Neural crest cell (in vitro differentiated cells): Measurements from ENCODE around the gene AFTPH. TPM values are rescaled to one million over a fixed set of nuclear protein-coding genes. Genes with fewer than 3 reads are reported as not detected.

Source experiments
- DNase-seq: peaks from one replicate; pipeline ENCODE4 v3.0.0; 2021; ENCODE audit warnings: low read depth, mixed read lengths, low spot score
- H3K27ac Mint-ChIP-seq: one replicate; pipeline ENCODE4 v1.8.0; 2021; ENCODE audit warnings: mild to moderate bottlenecking, mixed read lengths; ENCODE audit not compliant: unreplicated experiment
- H3K27me3 Mint-ChIP-seq: 2 replicates; pipeline ENCODE4 v1.8.0; 2021; ENCODE audit warnings: low read depth, mild to moderate bottlenecking, mixed read lengths
- H3K36me3 Mint-ChIP-seq: 2 replicates; pipeline ENCODE4 v1.8.0; 2021; ENCODE audit warnings: low read depth, mild to moderate bottlenecking, mixed read lengths
- H3K4me1 Mint-ChIP-seq: 2 replicates; pipeline ENCODE4 v1.8.0; 2021; ENCODE audit warnings: mixed read lengths
- H3K4me3 Mint-ChIP-seq: one replicate; pipeline ENCODE4 v1.8.0; 2021; ENCODE audit warnings: mild to moderate bottlenecking, mixed read lengths
- H3K9me3 Mint-ChIP-seq: 2 replicates; pipeline ENCODE4 v1.8.0; 2021; ENCODE audit warnings: mixed read lengths
- CTCF ChIP-seq: fragments of 200-600 bp; sonication (generic); conservative IDR thresholded peaks from 2 replicates; pipeline ENCODE4 v1.5.0; 2021; ENCODE audit warnings: antibody characterized with exemption, mild to moderate bottlenecking
- microRNA-seq: library from miRNA; unstranded; fragments of <30 nt; microRNA quantifications from one replicate; pipeline ENCODE4, GENCODE V29; 2020
- total RNA-seq: library from RNA; stranded (reverse); gene quantifications from 2 replicates; pipeline ENCODE4 v1.2.1, GENCODE V29; 2021

AFTPH gene
- total RNA-seq, 1 donor from 2014 or later = 17.3 TPM

- H3K4me1 Mint-ChIP-seq = peaks cover 87% of the 10 kb centered on the region
- H3K36me3 Mint-ChIP-seq = peaks cover 15% of the 10 kb centered on the region
- TF ChIP-seq CTCF = no peak
- no peak overlapping the region for H3K27ac Mint-ChIP-seq
- DNase-seq = no peak
- no peak overlapping the region for H3K4me3 Mint-ChIP-seq
- H3K9me3 Mint-ChIP-seq = no peaks in the 10 kb centered on the region
- no peaks in the 10 kb centered on the region for H3K27me3 Mint-ChIP-seq
Observed at GRCh38 chr2:64637931-64638330, 113.8 kb downstream of the AFTPH start.

- no peaks in the 10 kb centered on the region for H3K9me3 Mint-ChIP-seq
- no peak overlapping the region for H3K27ac Mint-ChIP-seq
- H3K27me3 Mint-ChIP-seq = no peaks in the 10 kb centered on the region
- no peak for DNase-seq
- peaks cover 14% of the 10 kb centered on the region for H3K36me3 Mint-ChIP-seq
- TF ChIP-seq CTCF = no peak
- H3K4me1 Mint-ChIP-seq = peaks cover 89% of the 10 kb centered on the region
- H3K4me3 Mint-ChIP-seq = no peak overlapping the region
Observed at GRCh38 chr2:64638502-64639120, 114.5 kb downstream of the AFTPH start.

- Mint-ChIP-seq H3K4me1 (peaks cover 89% of the 10 kb centered on the region), H3K36me3 (peaks cover 9% of the 10 kb centered on the region), H3K9me3 (no peaks in the 10 kb centered on the region), H3K27ac (peak overlapping the region; percentile 51), H3K27me3 (no peaks in the 10 kb centered on the region), H3K4me3 (peak overlapping the region; percentile 70)
- no peak for TF ChIP-seq CTCF
- no peak for DNase-seq
Observed at GRCh38 chr2:64639691-64640090, 115.6 kb downstream of the AFTPH start.

GRCh38 chr2:64640153-64641044 is 116.3 kb downstream of the AFTPH start:
- no peak for TF ChIP-seq CTCF
- peak overlapping the region; percentile 70 for H3K4me3 Mint-ChIP-seq
- no peaks in the 10 kb centered on the region for H3K9me3 Mint-ChIP-seq

GRCh38 chr2:64641599-64641998 is 117.5 kb downstream of the AFTPH start:
- H3K27me3 Mint-ChIP-seq = no peaks in the 10 kb centered on the region
- H3K4me1 Mint-ChIP-seq = peaks cover 96% of the 10 kb centered on the region
- no peaks in the 10 kb centered on the region for H3K9me3 Mint-ChIP-seq
- no peak for DNase-seq
- H3K27ac Mint-ChIP-seq = peak overlapping the region; percentile 19
- no peak for TF ChIP-seq CTCF
- peak overlapping the region; percentile 70 for H3K4me3 Mint-ChIP-seq
- peaks cover under 1% of the 10 kb centered on the region for H3K36me3 Mint-ChIP-seq

More at GRCh38 chr2:64640153-64641044, 116.3 kb downstream of the AFTPH start:
- no peak for DNase-seq
- peaks cover 8% of the 10 kb centered on the region for H3K36me3 Mint-ChIP-seq
- H3K4me1 Mint-ChIP-seq = peaks cover 94% of the 10 kb centered on the region
- H3K27me3 Mint-ChIP-seq = no peaks in the 10 kb centered on the region
- H3K27ac Mint-ChIP-seq = peak overlapping the region; percentile 51

Small RNA genes lying within 50 kb of the gene (microRNA-seq; reads per million reads assigned to microRNA genes)
- not detected for gene MIR4434

Other genes starting within 250 kb of the AFTPH start
- 29.1 and 31.1 TPM in 2 replicates for gene LGALSL, start 70.2 kb upstream of the AFTPH start, total RNA-seq
- gene SERTAD2, start 129.6 kb downstream of the AFTPH start, total RNA-seq = 16.8 and 18.6 TPM in 2 replicates